Measurements from ENCODE around the gene CERS4. TPM values are rescaled to one million over a fixed set of nuclear protein-coding genes. Genes with fewer than 3 reads are reported as not detected.

CERS4 gene, protein sequence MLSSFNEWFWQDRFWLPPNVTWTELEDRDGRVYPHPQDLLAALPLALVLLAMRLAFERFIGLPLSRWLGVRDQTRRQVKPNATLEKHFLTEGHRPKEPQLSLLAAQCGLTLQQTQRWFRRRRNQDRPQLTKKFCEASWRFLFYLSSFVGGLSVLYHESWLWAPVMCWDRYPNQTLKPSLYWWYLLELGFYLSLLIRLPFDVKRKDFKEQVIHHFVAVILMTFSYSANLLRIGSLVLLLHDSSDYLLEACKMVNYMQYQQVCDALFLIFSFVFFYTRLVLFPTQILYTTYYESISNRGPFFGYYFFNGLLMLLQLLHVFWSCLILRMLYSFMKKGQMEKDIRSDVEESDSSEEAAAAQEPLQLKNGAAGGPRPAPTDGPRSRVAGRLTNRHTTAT
- 30.3 and 30.6 TPM in 2 replicates for total RNA-seq

GRCh38 chr19:8208922-8209461 lies at the start of gene CERS4:
CERS4 (plus strand) TSS chr19:8209370; CDS start chr19:8251077, 41,707 bp downstream.
- intact Hi-C loops (cut with micrococcal nuclease) = loop anchor here (2.0 kb wide), 1 partner anchor 14 kb away; no protein-coding TSS in a partner anchor

GRCh38 chr19:8161135-8161646 lies 48.0 kb upstream of the CERS4 start:
- peaks cover 11% of the 10 kb centered on the region for H3K27me3 Mint-ChIP-seq
- no peak overlapping the region for H3K27ac Mint-ChIP-seq
- H3K36me3 Mint-ChIP-seq (ENCODE audit: low read depth) = no peaks in the 10 kb centered on the region
- peak; percentile 60 for DNase-seq
- H3K4me3 Mint-ChIP-seq = no peak overlapping the region
- intact Hi-C loops (cut with micrococcal nuclease) = no loop called here
- peaks cover 7% of the 10 kb centered on the region for H3K4me1 Mint-ChIP-seq
- H3K9me3 Mint-ChIP-seq = no peaks in the 10 kb centered on the region

More at GRCh38 chr19:8208922-8209461, at the start of gene CERS4:
- H3K4me1 Mint-ChIP-seq = peaks cover 24% of the 10 kb centered on the region
- peak within 1 kb of the TSS; percentile 88 for H3K4me3 Mint-ChIP-seq
- peaks cover 13% of the 10 kb centered on the region for H3K36me3 Mint-ChIP-seq (ENCODE audit: low read depth)
- peak within 1 kb of the TSS; percentile 80 for H3K27ac Mint-ChIP-seq
- no peaks in the 10 kb centered on the region for H3K9me3 Mint-ChIP-seq
- DNase-seq = peak; percentile 91
- peaks cover 5% of the 10 kb centered on the region for H3K27me3 Mint-ChIP-seq

GRCh38 chr19:8163759-8164158 lies 45.4 kb upstream of the CERS4 start:
- intact Hi-C loops (cut with micrococcal nuclease) = no loop called here
- H3K4me1 Mint-ChIP-seq = peaks cover 4% of the 10 kb centered on the region
- no peaks in the 10 kb centered on the region for H3K36me3 Mint-ChIP-seq (ENCODE audit: low read depth)
- H3K9me3 Mint-ChIP-seq = no peaks in the 10 kb centered on the region
- no peak for DNase-seq
- no peaks in the 10 kb centered on the region for H3K27me3 Mint-ChIP-seq
- H3K4me3 Mint-ChIP-seq = no peak overlapping the region
- H3K27ac Mint-ChIP-seq = no peak overlapping the region

DNA sequence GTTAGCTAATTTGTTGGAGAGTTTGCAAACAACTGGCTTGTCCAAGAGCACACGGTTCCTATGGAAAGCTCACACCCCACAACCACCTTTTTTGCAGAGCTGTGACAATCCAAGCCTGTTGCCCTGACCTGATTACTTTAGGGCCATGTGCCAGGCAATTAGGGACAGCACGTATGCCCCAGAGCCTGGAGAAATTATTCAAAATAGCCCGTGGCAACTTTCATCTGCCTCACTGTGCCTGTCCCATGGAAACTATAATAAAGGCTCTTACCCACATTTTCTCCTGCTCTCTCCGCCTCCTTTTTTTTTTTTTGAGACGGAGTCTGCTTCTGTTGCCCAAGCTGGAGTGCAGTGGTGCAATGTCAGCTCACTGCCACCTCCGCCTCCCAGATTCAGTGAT lies 41.2 kb upstream of the CERS4 start:
- DNase-seq = no peak
- H3K9me3 Mint-ChIP-seq = no peaks in the 10 kb centered on the region
- intact Hi-C loops (cut with micrococcal nuclease) = no loop called here
- no peaks in the 10 kb centered on the region for H3K27me3 Mint-ChIP-seq
- no peaks in the 10 kb centered on the region for H3K4me1 Mint-ChIP-seq
- no peak overlapping the region for H3K4me3 Mint-ChIP-seq
- H3K36me3 Mint-ChIP-seq (ENCODE audit: low read depth) = no peaks in the 10 kb centered on the region
- H3K27ac Mint-ChIP-seq = no peak overlapping the region

DNA sequence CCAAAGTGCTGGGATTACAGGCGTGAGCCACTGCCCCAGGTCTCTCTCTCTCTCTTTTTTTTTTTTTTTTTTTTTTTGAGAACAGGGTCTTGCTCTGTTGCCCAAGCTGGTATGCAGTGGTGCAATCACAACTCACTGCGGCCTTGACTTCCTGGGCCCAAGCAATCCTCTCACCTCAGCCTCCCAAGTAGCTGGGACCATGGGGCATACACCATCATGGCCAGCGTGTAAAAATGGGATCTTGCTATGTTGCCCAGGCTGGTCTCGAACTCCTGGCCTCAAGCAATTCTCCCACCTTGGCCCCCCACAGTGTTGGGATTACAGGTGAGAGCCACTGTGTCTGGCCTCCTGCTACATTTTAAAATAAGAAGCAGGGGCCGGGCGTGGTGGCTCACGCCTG lies 40.6 kb upstream of the CERS4 start:
- H3K4me3 Mint-ChIP-seq = no peak overlapping the region
- no peak for DNase-seq
- no peaks in the 10 kb centered on the region for H3K27me3 Mint-ChIP-seq
- H3K4me1 Mint-ChIP-seq = no peaks in the 10 kb centered on the region
- no peaks in the 10 kb centered on the region for H3K9me3 Mint-ChIP-seq
- H3K27ac Mint-ChIP-seq = no peak overlapping the region
- H3K36me3 Mint-ChIP-seq (ENCODE audit: low read depth) = no peaks in the 10 kb centered on the region
- intact Hi-C loops (cut with micrococcal nuclease) = no loop called here

- no peak overlapping the region for H3K27ac Mint-ChIP-seq
These were observed 34.5 kb upstream of the CERS4 start for GRCh38 chr19:8174706-8175105.

GRCh38 chr19:8180018-8180417 lies 29.2 kb upstream of the CERS4 start:
- H3K4me3 Mint-ChIP-seq = no peak overlapping the region
- no peaks in the 10 kb centered on the region for H3K36me3 Mint-ChIP-seq (ENCODE audit: low read depth)
- peaks cover 2% of the 10 kb centered on the region for H3K27me3 Mint-ChIP-seq
- intact Hi-C loops (cut with micrococcal nuclease) = no loop called here
- peaks cover 7% of the 10 kb centered on the region for H3K4me1 Mint-ChIP-seq
- no peak overlapping the region for H3K27ac Mint-ChIP-seq
- no peaks in the 10 kb centered on the region for H3K9me3 Mint-ChIP-seq
- no peak for DNase-seq

More at GRCh38 chr19:8174706-8175105, 34.5 kb upstream of the CERS4 start:
- Mint-ChIP-seq H3K9me3 (no peaks in the 10 kb centered on the region), H3K4me3 (no peak overlapping the region), H3K4me1 (no peaks in the 10 kb centered on the region), H3K27me3 (no peaks in the 10 kb centered on the region), H3K36me3 (ENCODE audit: low read depth) (no peaks in the 10 kb centered on the region)
- intact Hi-C loops (cut with micrococcal nuclease) = no loop called here
- no peak for DNase-seq

GRCh38 chr19:8184274-8184673 lies 24.9 kb upstream of the CERS4 start:
- Mint-ChIP-seq H3K27me3 (peaks cover 2% of the 10 kb centered on the region), H3K36me3 (ENCODE audit: low read depth) (no peaks in the 10 kb centered on the region), H3K4me1 (peaks cover 12% of the 10 kb centered on the region), H3K27ac (no peak overlapping the region), H3K4me3 (no peak overlapping the region), H3K9me3 (no peaks in the 10 kb centered on the region)
- no peak for DNase-seq
- intact Hi-C loops (cut with micrococcal nuclease) = no loop called here

- Mint-ChIP-seq H3K4me3 (no peak overlapping the region), H3K36me3 (ENCODE audit: low read depth) (no peaks in the 10 kb centered on the region), H3K27ac (peak overlapping the region; percentile 22), H3K27me3 (peaks cover 2% of the 10 kb centered on the region), H3K4me1 (peaks cover 12% of the 10 kb centered on the region), H3K9me3 (no peaks in the 10 kb centered on the region)
- intact Hi-C loops (cut with micrococcal nuclease) = no loop called here
- DNase-seq = no peak
These were observed 23.7 kb upstream of the CERS4 start for GRCh38 chr19:8185343-8186068.

DNA sequence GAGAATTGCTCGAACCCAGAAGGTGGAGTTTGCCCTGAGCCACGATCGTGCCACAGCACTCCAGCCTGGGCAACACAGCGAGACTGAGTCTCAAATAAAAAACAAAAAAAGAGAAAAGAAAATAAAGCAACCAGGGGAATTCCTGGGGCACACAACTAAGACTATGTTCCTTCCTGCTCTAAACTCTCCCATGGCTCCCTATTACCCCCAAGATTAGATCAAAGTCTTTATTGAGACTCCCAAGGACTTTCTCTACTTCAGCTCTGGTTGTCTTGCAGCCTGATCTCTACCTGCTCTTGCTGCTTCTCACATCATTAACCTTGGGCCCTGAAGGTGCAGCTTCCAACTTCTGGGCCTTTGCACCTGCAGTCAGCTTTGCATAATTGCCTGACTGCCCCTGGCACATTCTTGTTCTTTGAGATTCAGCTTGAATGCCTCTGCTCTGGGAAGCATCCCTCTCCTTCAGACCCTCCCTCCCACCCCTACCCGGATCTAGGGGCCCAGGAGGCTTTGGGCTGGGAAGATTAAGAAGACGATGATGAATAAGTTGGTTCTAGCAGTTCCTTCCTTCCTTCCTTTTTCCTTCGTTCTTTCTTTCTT lies 16.8 kb upstream of the CERS4 start:
- Mint-ChIP-seq H3K4me3 (no peak overlapping the region), H3K36me3 (ENCODE audit: low read depth) (no peaks in the 10 kb centered on the region), H3K9me3 (no peaks in the 10 kb centered on the region), H3K4me1 (peaks cover 43% of the 10 kb centered on the region), H3K27me3 (no peaks in the 10 kb centered on the region), H3K27ac (peak overlapping the region; percentile 71)
- no peak for DNase-seq
- intact Hi-C loops (cut with micrococcal nuclease) = no loop called here

DNA sequence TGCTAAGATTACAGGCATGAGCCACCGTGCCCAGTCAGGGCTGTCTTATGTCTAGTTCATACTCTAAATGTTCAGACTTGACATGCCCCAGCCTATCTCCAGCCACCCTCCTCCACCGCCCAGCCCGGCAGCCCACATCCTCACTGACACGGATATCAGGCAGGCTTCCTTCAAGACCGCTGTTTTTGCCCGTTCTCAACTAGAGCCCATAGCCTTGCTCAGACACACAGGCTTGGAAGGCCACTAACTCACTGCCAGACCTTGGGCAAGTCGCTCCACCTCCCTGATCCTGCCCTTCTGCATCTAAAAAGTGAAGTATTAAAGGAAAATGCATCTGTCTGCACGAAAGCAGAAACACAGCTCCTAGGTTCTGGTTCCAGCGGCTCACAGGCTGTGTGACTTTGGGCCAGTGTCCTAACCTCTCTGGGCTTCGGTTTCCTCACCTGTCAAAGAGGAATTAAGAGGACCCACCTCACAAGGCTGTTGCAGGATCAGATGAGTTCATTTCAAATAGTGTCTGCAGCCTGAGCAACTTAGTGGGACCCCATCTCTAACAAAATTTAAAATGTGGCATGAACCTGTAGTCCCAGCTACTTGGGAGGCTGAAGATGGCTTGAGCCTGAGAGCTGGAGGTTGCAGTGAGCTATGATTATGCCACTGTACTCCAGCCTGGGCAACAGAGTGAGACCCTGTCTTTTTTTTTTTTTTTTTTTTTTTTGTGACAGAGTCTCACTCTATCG lies 14.5 kb upstream of the CERS4 start:
- no peaks in the 10 kb centered on the region for H3K27me3 Mint-ChIP-seq
- H3K9me3 Mint-ChIP-seq = no peaks in the 10 kb centered on the region
- no peaks in the 10 kb centered on the region for H3K36me3 Mint-ChIP-seq (ENCODE audit: low read depth)
- H3K4me1 Mint-ChIP-seq = peaks cover 44% of the 10 kb centered on the region
- DNase-seq = peak; percentile 87
- H3K4me3 Mint-ChIP-seq = peak overlapping the region; percentile 64
- intact Hi-C loops (cut with micrococcal nuclease) = loop anchor here (2.0 kb wide), 1 partner anchor 14 kb away; the partner anchor contains the start of gene CERS4
- H3K27ac Mint-ChIP-seq = peak overlapping the region; percentile 97

DNA sequence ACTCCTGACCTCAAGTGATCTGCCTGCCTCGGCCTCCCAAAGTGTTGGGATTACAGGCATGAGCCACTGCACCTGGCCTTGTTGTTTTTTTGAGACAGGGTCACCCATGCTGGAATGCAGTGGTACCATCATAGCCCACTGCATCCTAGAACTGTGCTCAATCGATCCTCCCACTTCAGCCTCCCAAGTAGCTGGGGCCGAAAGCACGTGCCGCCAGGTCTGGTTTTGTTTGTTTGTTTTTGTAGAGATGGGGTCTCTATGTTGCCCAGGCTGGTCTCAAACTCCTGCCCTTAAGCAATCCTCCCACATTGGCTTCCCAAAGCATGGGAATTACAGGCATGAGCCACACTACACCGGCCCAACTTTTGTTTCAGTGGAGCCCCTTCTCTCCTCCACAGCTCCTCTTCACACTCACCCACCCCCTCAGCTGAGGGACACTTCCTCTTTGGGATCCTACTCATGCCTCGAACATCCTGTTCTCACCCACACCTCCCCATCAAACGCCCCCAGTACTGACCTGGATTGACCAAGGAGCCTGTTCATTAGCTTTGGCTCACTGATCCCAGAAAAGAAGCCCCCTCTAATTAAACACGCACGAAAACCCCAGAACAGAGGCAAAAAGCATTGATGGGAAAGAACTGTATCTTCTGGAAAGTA lies 12.8 kb upstream of the CERS4 start:
- no peak for DNase-seq
- H3K4me3 Mint-ChIP-seq = peak overlapping the region; percentile 34

More for the DNA sequence above, 12.8 kb upstream of the CERS4 start:
- H3K27ac Mint-ChIP-seq = peak overlapping the region; percentile 84
- H3K4me1 Mint-ChIP-seq = peaks cover 43% of the 10 kb centered on the region
- H3K36me3 Mint-ChIP-seq (ENCODE audit: low read depth) = no peaks in the 10 kb centered on the region
- H3K9me3 Mint-ChIP-seq = no peaks in the 10 kb centered on the region
- H3K27me3 Mint-ChIP-seq = peaks cover 2% of the 10 kb centered on the region
- intact Hi-C loops (cut with micrococcal nuclease) = no loop called here
